ENCODE measurements around the gene HMBS.
"Not testable (repeated sequence)": the region's sequence is repeated elsewhere in the genome, so short reads cannot be mapped to it uniquely, and the experiment has no call there.

The HMBS gene

DNA sequence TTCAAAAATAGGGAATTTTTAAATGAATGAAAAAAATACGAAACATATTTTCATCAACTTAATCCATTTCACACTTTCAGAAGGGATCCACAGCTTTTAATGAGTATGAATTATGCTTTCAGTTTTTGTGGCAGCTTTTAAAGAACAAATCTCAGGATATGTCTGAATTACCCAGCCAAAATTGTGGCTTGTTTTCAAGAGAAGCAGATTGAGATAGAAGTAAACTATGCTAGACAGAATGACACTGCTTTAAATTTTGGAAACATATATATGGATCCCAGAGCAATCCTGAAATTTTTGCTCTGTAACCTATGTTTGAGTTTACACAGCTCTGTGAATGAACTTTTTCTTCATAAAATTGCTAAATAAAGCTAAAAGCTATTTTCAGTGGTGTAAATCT, 34.3 kb downstream of the HMBS start:
- H3K4me1 Mint-ChIP-seq, result peaks cover 41% of the 10 kb centered on the region
- no peak overlapping the region for H3K27ac Mint-ChIP-seq (ENCODE audit: low read depth)
- peaks cover 23% of the 10 kb centered on the region for H3K36me3 Mint-ChIP-seq (ENCODE audit: insufficient read depth)
- DNase-seq (ENCODE audit: low spot score in 2 of 2), result no peak
- no peak for ATAC-seq (replicated peaks; ENCODE audit: extremely low read depth, poor library complexity, severe bottlenecking)
- H3K27me3 Mint-ChIP-seq, result no peaks in the 10 kb centered on the region
- no peaks in the 10 kb centered on the region for H3K9me3 Mint-ChIP-seq
- H3K4me3 Mint-ChIP-seq, result no peak overlapping the region

DNA sequence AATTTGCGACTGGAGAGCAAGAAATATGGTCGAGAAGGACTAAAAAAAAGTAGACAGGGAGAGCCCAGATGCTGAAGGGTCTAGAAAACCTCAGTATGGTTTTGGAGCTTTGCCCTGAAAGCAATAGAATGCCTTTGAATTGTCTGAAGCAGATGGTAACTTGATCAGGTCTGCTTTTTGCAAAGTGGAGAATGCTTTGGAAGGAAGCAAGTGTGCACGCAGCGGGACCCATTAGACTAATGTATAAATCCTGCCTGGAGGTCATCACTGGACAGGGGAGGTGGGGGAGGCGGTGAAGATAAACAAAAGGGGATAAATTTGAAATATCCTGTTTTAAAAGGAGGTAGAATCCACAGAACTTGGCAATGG, 35.9 kb downstream of the HMBS start:
- DNase-seq (ENCODE audit: low spot score in 2 of 2) (no peak), ATAC-seq (replicated peaks; ENCODE audit: extremely low read depth, poor library complexity, severe bottlenecking) (no peak)
- no peaks in the 10 kb centered on the region for H3K27me3 Mint-ChIP-seq
- peak overlapping the region; percentile 90 for H3K27ac Mint-ChIP-seq (ENCODE audit: low read depth)
- peak overlapping the region; percentile 88 for H3K4me3 Mint-ChIP-seq
- peaks cover 22% of the 10 kb centered on the region for H3K36me3 Mint-ChIP-seq (ENCODE audit: insufficient read depth)
- peaks cover 34% of the 10 kb centered on the region for H3K4me1 Mint-ChIP-seq
- no peaks in the 10 kb centered on the region for H3K9me3 Mint-ChIP-seq

DNA sequence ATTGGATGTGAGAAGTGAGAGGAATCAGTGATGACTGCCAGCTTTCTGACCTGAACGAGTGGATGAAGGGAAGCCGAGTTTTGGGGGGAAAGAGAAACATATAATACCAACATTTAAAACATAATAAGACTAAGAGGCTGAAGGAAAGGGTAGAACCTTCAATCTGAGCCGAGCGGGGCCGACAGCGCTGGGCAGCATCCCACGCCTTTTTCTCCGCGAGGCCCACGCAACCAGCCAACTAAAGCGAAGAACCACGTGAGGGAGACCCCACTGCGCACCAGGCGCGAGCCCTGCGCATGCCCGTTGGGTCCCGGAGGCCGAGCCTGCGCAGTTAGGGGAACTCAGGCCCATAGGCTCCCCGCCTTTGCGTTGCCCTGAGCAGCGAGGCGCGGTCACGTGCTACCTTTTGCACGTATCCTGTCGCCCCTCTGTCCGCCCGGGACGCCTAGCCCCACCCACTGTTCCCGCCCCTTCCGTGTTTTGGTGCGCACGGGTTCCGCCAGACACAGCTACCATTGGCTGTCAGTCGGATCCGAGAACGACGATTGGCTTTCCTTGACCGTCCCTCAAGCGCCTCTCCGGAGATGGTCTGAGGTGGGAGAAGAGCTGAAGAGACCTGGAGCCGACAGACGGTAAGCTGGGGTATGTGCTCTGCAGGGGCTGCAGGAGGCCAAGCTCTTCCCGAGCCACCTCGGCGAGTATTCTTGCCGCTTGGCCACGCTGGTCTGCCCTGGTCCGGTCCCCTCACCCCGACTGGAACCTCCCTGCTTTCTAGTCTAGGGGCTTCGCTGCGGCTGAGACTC, 36.5 kb downstream of the HMBS start, which contains the start of gene HINFP:
TSS of gene HINFP (plus strand) at position 573 of the 803 bp plus-strand sequence. CDS start 5,365 bp downstream, outside the sequence.
- Mint-ChIP-seq H3K4me1 (peaks cover 29% of the 10 kb centered on the region), H3K9me3 (no peaks in the 10 kb centered on the region), H3K27me3 (no peaks in the 10 kb centered on the region), H3K36me3 (ENCODE audit: insufficient read depth) (peaks cover 21% of the 10 kb centered on the region), H3K27ac (ENCODE audit: low read depth) (peak within 1 kb of the TSS; percentile 90), H3K4me3 (peak within 1 kb of the TSS; percentile 88)
- ATAC-seq (replicated peaks; ENCODE audit: extremely low read depth, poor library complexity, severe bottlenecking) (peak; percentile 99), DNase-seq (ENCODE audit: low spot score in 2 of 2) (peak; percentile 97 to 98)

DNA sequence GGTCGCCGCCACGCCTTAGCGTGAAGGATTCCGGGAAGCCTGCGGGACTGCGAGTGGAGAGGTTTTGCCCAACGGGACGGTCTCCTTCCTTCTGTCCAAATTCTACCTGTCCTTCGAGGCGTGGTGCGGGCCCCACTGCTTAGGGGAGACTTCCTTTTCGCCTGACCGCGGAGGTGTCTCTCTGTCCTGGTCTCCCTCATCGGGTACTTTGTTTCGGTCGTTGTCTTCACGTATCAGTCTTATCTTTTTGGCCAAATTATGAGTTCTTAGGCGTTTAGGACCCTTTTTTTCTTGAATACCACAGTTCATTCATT, 37.1 kb downstream of the HMBS start:
- H3K36me3 Mint-ChIP-seq (ENCODE audit: insufficient read depth), result peaks cover 22% of the 10 kb centered on the region
- H3K27ac Mint-ChIP-seq (ENCODE audit: low read depth), result peak overlapping the region; percentile 90
- ATAC-seq (replicated peaks; ENCODE audit: extremely low read depth, poor library complexity, severe bottlenecking) (no peak), DNase-seq (ENCODE audit: low spot score in 2 of 2) (no peak)
- H3K9me3 Mint-ChIP-seq, result no peaks in the 10 kb centered on the region
- H3K4me3 Mint-ChIP-seq, result peak overlapping the region; percentile 88
- peaks cover 32% of the 10 kb centered on the region for H3K4me1 Mint-ChIP-seq
- H3K27me3 Mint-ChIP-seq, result no peaks in the 10 kb centered on the region

DNA sequence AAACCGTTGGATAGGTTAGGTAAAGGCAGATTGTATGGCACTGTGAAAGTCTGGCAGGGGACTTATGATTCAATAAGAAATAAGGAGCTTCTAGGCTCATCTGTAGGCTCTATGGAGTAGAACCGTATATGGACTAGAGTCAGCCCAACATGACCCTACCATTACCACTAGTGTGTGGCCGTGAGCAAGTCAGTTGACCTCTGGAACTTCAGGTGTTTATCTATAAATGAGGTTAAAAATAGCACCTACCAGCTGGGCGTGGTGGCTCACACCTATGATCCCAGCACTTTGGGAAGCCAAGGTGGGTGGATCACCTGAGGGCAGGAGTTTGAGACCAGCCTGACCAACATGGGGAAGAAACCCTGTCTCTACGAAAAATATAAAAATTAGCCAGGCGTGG, 41.1 kb downstream of the HMBS start:
- Mint-ChIP-seq H3K9me3 (no peaks in the 10 kb centered on the region), H3K4me3 (no peak overlapping the region), H3K36me3 (ENCODE audit: insufficient read depth) (peaks cover 48% of the 10 kb centered on the region), H3K27me3 (no peaks in the 10 kb centered on the region), H3K27ac (ENCODE audit: low read depth) (no peak overlapping the region), H3K4me1 (peaks cover 33% of the 10 kb centered on the region)
- DNase-seq (ENCODE audit: low spot score in 2 of 2), result no peak
- ATAC-seq (replicated peaks; ENCODE audit: extremely low read depth, poor library complexity, severe bottlenecking), result no peak

DNA sequence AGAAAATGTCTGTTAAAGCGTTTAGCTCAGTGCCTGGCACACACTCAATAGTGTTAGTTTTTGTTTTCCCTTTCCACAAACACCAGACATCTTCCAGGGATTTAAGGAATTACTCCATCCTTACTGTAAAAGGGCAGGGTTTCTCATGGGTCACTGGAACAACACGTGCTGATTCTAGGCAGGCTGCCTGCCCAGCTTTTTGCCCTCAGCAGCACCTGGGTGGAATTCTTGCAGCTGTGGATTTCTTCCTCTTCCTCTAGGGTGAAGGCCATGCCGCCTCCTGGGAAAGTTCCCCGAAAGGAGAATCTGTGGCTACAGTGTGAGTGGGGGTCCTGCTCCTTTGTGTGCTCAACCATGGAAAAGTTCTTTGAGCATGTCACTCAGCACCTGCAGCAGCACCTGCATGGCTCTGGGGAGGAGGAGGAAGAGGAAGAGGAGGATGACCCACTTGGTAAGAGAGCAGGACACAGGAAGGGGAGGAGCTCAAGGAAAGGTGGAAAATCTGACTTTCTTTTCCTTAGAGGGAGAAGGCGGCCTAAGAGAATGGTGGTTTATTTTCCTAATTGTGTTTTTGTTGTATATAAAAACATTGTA, 42.1 kb downstream of the HMBS start:
- no peaks in the 10 kb centered on the region for H3K27me3 Mint-ChIP-seq
- peaks cover 55% of the 10 kb centered on the region for H3K36me3 Mint-ChIP-seq (ENCODE audit: insufficient read depth)
- H3K4me3 Mint-ChIP-seq, result no peak overlapping the region
- ATAC-seq (replicated peaks; ENCODE audit: extremely low read depth, poor library complexity, severe bottlenecking) (no peak), DNase-seq (ENCODE audit: low spot score in 2 of 2) (no peak)
- no peaks in the 10 kb centered on the region for H3K9me3 Mint-ChIP-seq
- H3K27ac Mint-ChIP-seq (ENCODE audit: low read depth), result no peak overlapping the region
- H3K4me1 Mint-ChIP-seq, result peaks cover 28% of the 10 kb centered on the region

DNA sequence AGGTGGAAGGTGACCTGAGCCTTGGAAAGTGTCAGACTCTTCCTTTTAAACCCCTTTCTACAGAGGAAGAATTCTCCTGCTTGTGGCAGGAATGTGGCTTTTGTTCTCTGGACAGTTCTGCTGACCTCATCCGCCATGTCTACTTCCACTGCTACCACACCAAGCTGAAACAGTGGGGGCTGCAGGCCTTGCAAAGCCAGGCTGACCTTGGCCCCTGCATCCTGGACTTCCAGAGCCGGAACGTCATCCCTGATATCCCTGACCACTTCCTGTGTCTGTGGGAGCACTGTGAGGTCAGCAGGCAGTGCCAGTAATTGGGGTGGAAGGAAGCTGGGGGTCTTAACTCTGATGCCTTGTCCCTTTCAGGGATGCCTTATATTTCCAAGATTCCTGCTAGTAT, 46.0 kb downstream of the HMBS start:
- no peaks in the 10 kb centered on the region for H3K9me3 Mint-ChIP-seq
- peaks cover 48% of the 10 kb centered on the region for H3K36me3 Mint-ChIP-seq (ENCODE audit: insufficient read depth)
- DNase-seq (ENCODE audit: low spot score in 2 of 2), result no peak
- H3K27ac Mint-ChIP-seq (ENCODE audit: low read depth), result no peak overlapping the region
- peaks cover 12% of the 10 kb centered on the region for H3K4me1 Mint-ChIP-seq
- H3K27me3 Mint-ChIP-seq, result no peaks in the 10 kb centered on the region
- no peak for ATAC-seq (replicated peaks; ENCODE audit: extremely low read depth, poor library complexity, severe bottlenecking)
- H3K4me3 Mint-ChIP-seq, result no peak overlapping the region

DNA sequence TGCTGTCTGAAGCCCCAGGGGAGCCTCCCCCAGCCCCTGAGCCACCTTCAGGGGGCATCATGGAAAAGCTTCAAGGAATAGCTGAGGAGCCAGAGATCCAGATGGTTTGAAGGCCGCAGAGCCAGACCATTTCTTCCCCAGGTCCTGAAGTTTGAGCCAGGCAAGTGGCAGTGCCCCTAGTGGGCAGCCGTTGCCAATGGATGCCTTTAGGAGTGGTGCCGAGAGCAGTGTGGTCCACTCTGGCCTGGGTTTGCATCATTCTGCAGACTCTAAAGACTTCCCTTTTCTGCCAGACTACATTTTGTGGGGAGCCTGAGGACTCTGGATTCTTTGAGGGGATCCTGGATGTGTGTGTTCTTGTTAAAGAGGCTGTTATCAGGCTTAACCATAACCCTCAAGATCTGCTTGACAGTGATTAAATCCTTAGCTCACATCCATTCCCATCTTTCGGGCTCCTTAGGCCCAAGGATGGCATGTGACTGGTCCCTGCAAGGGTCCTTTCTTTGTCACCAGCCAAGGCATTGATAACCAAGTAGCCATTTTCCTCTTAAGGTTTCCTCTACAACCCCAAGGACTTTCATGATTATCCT, 49.8 kb downstream of the HMBS start:
- DNase-seq (ENCODE audit: low spot score in 2 of 2) (no peak), ATAC-seq (replicated peaks; ENCODE audit: extremely low read depth, poor library complexity, severe bottlenecking) (no peak)
- H3K9me3 Mint-ChIP-seq, result no peaks in the 10 kb centered on the region
- peaks cover 6% of the 10 kb centered on the region for H3K4me1 Mint-ChIP-seq
- no peak overlapping the region for H3K27ac Mint-ChIP-seq (ENCODE audit: low read depth)
- no peak overlapping the region for H3K4me3 Mint-ChIP-seq
- peaks cover 17% of the 10 kb centered on the region for H3K27me3 Mint-ChIP-seq
- H3K36me3 Mint-ChIP-seq (ENCODE audit: insufficient read depth), result peaks cover 28% of the 10 kb centered on the region

DNA sequence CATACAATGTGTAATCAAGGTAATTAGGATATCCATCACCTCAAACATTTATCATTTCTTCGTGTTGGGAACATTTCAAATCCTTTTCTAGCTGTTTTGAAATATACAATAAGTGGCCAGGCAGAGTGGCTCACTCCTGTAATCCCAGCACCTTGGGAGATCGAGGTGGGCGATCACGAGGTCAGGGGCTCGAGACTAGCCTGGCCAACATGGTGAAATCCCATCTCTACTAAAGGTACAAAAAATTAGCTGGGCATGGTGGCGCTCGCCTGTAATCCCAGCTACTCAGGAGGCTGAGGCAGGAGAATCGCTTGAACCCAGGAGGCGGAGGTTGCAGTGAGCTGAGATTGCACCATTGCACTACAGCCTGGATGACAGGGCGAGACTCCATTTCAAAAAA, 54.6 kb downstream of the HMBS start:
- H3K27me3 Mint-ChIP-seq, result peaks cover 27% of the 10 kb centered on the region
- not testable (repeated sequence) for ATAC-seq (replicated peaks; ENCODE audit: extremely low read depth, poor library complexity, severe bottlenecking); H3K9me3 Mint-ChIP-seq; DNase-seq (ENCODE audit: low spot score in 2 of 2); H3K4me1 Mint-ChIP-seq; H3K27ac Mint-ChIP-seq (ENCODE audit: low read depth); H3K36me3 Mint-ChIP-seq (ENCODE audit: insufficient read depth); H3K4me3 Mint-ChIP-seq
